Muscle layer of colon (tissue), 2 donors: ENCODE data around the gene FNBP1L.

Experiments used
- H3K27ac ChIP-seq: one replicate; pipeline ENCODE4 v1.7.0; 2013; ENCODE audit warnings: low read depth, mild to moderate bottlenecking, low read length, moderate library complexity
- H3K27me3 ChIP-seq, 2 donors: one replicate each; pipeline ENCODE4 v1.7.0; 2013; ENCODE audit warnings: low read length in 2 of 2, mild to moderate bottlenecking in 2 of 2; ENCODE audit not compliant: insufficient read depth in 2 of 2, control insufficient read depth in 1 of 2
- H3K36me3 ChIP-seq: one replicate; pipeline ENCODE4 v1.7.0; 2013; ENCODE audit warnings: mild to moderate bottlenecking, low read length; ENCODE audit not compliant: insufficient read depth
- H3K4me1 ChIP-seq: one replicate; pipeline ENCODE4 v1.7.0; 2013; ENCODE audit warnings: mild to moderate bottlenecking, low read length; ENCODE audit not compliant: insufficient read depth
- H3K4me3 ChIP-seq, 2 donors: one replicate each; pipeline ENCODE4 v1.7.0; 2013; ENCODE audit warnings: low read length in 2 of 2, low read depth in 1 of 2, mild to moderate bottlenecking in 1 of 2, moderate library complexity in 1 of 2
- H3K9ac ChIP-seq: one replicate; pipeline ENCODE4 v1.7.0; 2013; ENCODE audit warnings: low read length
- H3K9me3 ChIP-seq: one replicate; pipeline ENCODE4 v1.7.0; 2013; ENCODE audit warnings: mild to moderate bottlenecking, low read length
- donor health status: abdominal sarcoma.
- donor health status: Adenocarcinoma of cecum.

The FNBP1L gene

DNA sequence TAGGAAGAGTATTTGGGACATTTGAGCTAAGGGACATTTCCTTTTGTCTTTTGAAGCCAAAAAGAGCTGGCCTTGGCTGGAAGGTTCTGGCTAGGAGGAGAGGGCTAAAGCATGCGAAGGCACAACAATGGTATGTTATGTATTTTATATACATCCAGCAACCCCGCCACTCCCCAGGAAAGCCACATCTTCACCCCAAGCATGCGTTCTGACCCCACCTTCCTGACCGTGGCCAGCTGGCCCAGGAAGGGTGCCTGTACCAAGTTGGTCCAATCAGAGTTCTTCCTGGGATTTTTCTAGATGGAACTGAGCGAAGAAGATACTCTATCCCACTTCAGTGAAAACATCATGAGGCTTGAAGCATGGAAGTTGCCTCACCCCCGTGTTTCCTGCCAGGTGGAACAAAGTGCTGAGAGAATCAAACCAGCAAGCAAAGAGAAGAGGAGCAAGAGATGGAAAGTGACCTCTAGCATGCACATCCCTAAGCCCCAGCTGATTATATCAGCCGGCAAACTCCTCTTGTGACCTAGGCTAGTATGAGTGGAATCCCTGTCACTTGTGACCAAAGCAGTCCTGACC, 151.0 kb downstream of the FNBP1L start:
- peaks cover 50% of the 10 kb centered on the region for H3K4me1 ChIP-seq
- no peaks in the 10 kb centered on the region for H3K9me3 ChIP-seq
- no peak overlapping the region for H3K27ac ChIP-seq
- H3K4me3 ChIP-seq, result no peak overlapping the region
- no peak overlapping the region for H3K9ac ChIP-seq
- no peaks in the 10 kb centered on the region for H3K27me3 ChIP-seq
- no peaks in the 10 kb centered on the region for H3K36me3 ChIP-seq

- Histone ChIP-seq H3K4me1 (peaks cover 48% of the 10 kb centered on the region), H3K9ac (no peak overlapping the region), H3K27me3 (no peaks in the 10 kb centered on the region), H3K9me3 (no peaks in the 10 kb centered on the region), H3K36me3 (no peaks in the 10 kb centered on the region), H3K4me3 (no peak overlapping the region), H3K27ac (no peak overlapping the region)
These were observed 151.6 kb downstream of the FNBP1L start for GRCh38 chr1:93599479-93599878.

DNA sequence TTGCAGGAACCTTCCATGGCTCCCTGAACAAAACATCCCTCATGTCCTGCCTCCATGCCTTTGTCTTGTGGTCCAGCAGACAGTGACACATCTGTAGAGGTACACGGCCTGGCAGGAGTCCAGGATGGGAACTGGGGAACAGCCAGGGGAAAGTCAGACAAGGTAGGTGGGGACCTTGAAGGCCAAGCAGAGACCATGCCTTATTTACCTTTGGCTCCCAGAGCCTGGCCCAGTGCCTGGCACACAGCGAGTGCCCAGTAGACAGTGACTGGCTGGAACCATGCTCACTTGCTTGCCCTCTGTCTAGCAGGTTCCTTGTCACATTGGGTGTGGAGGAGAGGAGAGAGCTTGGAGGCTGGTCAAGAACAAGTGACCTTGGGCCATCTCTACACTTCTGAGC, 152.7 kb downstream of the FNBP1L start:
- no peaks in the 10 kb centered on the region for H3K27me3 ChIP-seq
- no peaks in the 10 kb centered on the region for H3K9me3 ChIP-seq
- peaks cover 40% of the 10 kb centered on the region for H3K4me1 ChIP-seq
- no peak overlapping the region for H3K9ac ChIP-seq
- no peak overlapping the region for H3K27ac ChIP-seq
- H3K36me3 ChIP-seq, result no peaks in the 10 kb centered on the region
- H3K4me3 ChIP-seq, result no peak overlapping the region

- Histone ChIP-seq H3K9ac (no peak overlapping the region), H3K4me1 (peaks cover 36% of the 10 kb centered on the region), H3K27ac (no peak overlapping the region), H3K9me3 (no peaks in the 10 kb centered on the region), H3K27me3 (no peaks in the 10 kb centered on the region), H3K4me3 (no peak overlapping the region), H3K36me3 (no peaks in the 10 kb centered on the region)
These were observed 153.8 kb downstream of the FNBP1L start for GRCh38 chr1:93601686-93602085.

DNA sequence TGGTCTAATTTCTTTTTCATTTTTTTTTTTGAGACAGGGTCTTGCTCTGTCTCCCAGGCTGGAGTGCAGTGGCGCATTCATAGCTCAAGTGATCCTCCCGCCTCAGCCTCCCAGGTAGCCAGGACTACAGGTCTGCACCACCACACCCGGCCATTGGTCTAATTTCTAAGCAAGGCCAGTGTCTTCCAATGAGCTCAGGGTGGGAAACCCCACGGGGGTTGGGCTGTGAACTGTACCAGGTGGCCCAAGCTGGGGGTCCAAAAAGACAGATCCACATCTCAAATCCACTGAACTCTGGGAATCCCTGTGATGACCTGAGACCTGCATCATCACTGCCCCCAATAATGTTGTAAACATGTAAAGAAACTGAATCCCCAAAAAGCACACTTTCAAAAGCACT, 154.2 kb downstream of the FNBP1L start:
- no peak overlapping the region for H3K9ac ChIP-seq
- H3K27ac ChIP-seq, result no peak overlapping the region
- H3K9me3 ChIP-seq, result no peaks in the 10 kb centered on the region
- H3K4me3 ChIP-seq, result no peak overlapping the region
- H3K27me3 ChIP-seq, result no peaks in the 10 kb centered on the region
- peaks cover 32% of the 10 kb centered on the region for H3K4me1 ChIP-seq
- H3K36me3 ChIP-seq, result no peaks in the 10 kb centered on the region

DNA sequence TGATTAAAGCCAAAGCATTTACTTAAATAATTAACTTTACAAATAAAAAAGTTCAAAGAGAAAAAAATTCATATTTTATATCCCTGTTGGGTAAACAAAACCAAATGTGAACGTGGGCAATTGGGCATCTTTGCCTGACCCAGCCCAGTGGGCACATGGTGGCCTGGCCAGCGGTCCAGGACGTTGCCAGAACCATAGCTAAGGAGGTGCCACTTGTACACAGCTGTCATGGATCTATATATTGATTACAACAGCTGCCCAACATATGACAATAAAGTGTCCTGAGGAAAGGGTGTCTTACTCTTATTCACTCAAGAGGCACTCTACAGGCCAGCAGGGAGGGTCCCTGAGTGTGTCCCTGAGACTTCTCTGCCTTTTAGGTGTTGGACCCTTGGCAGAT, 155.2 kb downstream of the FNBP1L start:
- Histone ChIP-seq H3K4me1 (peaks cover 27% of the 10 kb centered on the region), H3K4me3 (no peak overlapping the region), H3K36me3 (no peaks in the 10 kb centered on the region), H3K9ac (no peak overlapping the region), H3K9me3 (no peaks in the 10 kb centered on the region), H3K27ac (no peak overlapping the region), H3K27me3 (no peaks in the 10 kb centered on the region)

GRCh38 chr1:93603601-93604000, 155.7 kb downstream of the FNBP1L start:
- Histone ChIP-seq H3K9me3 (no peaks in the 10 kb centered on the region), H3K4me1 (peaks cover 27% of the 10 kb centered on the region), H3K36me3 (no peaks in the 10 kb centered on the region), H3K27me3 (no peaks in the 10 kb centered on the region), H3K9ac (no peak overlapping the region), H3K27ac (no peak overlapping the region), H3K4me3 (no peak overlapping the region)
